Stimulated activated CD4-positive, alpha-beta T cell treated with anti-CD3 and anti-CD28 coated beads, TNF-alpha, amount 100 ng/mL, for 48 hours (primary cell): ENCODE results near the gene SLC35A2.

Source experiments
- DNase-seq, 3 donors: peaks; one replicate each; pipeline ENCODE4 v3.0.0-alpha.2; 2020; ENCODE audit warnings: low read depth in 3 of 3

Gene SLC35A2

DNA sequence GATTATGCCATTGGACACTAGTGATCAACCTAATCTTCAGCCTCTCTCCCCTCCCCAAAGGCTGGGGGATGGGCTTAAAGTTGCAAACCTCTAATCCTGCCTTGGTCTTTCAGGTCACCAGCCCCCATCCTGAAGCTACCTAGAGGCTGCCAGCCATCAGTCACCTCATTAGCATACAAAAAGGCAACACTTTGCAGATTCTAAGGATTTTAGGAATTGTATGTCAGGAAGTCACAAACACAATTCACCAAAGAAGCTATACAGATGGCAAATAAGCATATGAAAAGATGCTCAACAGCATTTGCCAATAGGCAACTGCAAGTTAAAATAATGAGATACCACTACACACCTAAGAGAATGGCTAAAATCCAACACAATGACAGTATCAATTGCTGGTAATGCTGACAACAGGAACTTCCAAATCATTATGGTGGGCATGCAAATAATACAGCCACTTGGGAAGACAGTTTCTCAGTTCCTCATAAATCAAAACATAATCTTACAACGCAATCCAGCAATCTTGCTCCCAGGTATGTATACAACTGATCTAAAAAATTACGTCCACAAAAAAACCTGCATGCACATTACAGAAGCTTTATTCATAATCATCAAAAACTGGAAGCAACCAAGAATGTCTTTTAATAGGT, 16.4 kb upstream of the SLC35A2 start:
- DNase-seq, result no peak

DNA sequence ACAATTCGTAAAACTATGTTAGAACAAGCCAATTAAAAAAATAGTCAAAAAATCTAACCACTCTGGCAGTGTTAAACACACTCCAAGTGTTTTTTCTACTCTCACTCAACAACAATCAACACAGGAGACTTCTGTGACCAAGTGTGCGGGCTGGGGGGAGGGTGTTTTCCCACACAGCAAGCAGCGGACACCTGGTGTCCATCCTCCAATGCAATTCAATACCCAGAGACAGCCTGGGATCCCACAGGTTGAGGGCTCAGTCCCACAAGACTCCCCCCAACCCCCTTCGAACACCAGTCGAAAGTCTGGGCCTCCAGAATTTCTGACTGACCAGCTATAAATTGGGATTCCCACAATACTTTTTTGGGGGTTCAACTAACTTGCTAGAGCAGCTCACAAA, 15.7 kb upstream of the SLC35A2 start:
- DNase-seq, result no peak

DNA sequence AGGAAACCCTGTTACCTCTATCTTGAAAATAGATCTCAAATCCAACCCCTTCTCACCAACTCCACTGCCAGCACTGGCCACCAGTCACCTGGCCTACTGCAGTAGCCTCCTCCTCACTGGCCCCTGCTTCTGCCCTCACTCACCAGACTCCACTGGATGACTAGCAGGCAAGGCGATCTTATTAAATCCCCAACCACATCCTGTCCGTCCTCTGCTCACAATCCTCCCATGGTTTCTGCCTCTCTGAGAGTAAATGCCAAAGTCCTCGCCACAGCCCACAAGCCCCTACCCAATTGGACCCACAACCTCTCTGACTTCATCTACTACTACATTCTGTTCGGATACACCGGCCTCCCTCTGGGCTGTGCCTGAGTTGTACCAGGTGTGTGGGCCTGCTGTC, 12.8 kb upstream of the SLC35A2 start:
- DNase-seq, result no peak

GRCh38 chrX:48923771-48924170, 12.3 kb upstream of the SLC35A2 start:
- DNase-seq, result no peak

DNA sequence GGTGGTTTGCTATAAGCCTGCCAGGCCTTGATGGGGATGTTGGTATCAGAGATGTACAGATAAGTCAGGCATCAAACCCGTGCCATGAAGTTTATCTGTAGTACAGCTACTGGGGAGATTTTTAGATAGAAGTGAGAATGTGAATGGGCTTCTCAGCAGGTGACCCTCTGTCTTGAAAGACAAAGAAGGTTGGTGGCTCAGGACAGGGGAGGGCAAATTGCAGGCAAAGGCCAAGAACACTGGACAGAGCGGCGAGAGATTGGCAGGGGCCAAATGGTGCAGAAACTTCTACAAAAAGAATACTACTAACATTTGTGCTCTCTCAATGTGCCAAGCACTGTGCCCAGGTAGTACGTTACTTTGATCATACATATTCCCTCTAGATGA, 9.3 kb upstream of the SLC35A2 start:
- no peak for DNase-seq

DNA sequence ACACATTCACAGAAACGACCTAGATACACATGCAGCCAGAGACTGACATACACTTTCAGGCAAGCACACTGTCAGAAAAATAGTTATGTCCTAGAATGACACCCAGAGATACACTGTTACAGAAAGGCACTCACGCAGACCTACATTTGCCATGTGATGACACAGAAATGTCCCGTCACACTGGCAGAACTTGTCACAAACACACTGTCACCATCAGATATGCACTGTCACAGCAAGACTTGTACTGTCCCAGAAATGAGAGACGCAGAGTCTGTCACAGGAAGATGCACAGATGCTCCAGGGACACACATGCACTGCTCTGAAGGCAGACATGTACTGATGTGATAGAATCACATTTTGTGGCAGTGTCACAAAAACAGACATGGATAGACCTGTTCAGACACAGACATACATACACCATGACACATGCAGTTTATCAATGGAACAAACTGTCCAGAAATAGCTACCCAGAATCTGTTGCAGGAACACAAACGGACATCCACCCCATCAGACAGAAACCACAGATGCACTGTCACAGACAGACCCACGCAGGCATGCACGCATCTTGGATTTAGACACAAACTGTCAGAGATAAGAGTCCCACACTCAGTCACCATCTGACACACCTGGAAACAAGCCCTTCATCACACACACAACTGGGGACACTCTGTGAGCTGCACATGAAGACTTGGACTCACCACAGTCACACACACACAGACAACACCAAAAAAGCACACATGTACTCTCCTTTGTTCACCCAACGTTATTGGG, 8.7 kb upstream of the SLC35A2 start:
- DNase-seq, result no peak

GRCh38 chrX:48919360-48919841, 8.0 kb upstream of the SLC35A2 start:
- peak in 1 of 3 donors; percentile 34 for DNase-seq

DNA sequence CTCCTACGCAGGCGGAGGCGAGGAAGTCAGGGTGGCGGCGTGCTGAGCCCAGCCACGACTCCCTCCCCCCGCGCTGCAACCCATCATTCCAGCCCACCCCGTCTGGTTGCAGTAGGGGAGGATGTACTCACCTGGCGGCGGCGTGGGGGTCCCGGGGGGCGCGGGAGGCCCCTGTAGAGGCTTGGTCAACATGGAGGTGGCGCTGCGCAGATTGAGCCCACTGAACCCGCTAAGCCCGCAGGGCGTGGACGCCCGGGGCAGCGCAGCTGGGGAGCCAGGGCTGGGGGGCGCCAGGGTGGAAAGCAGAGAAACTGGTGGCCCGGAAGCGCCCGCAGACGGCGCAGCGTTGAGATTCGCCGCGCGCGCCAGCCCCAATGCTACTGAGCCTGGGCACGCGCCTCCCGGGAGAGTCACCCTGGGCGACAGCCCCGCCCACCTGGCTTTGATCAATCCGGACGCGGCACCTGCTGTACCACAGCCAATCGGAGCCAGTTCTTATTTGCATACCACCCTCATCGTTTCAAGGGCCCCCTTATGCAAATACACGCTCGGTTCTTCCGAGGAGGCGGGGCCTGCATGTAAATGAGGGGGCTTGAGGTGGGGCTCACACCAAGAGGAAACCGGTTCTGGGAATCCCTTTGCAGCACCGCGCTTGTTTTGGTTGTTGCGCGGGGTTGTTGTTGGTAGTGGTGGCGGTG, 7.3 kb upstream of the SLC35A2 start, which contains the start of gene PIM2:
PIM2 (minus strand) TSS at position 382 of the 698 bp plus-strand sequence; CDS start at position 192, 190 bp downstream.
- peak; percentile 76 to 87 (median 77) for DNase-seq

DNA sequence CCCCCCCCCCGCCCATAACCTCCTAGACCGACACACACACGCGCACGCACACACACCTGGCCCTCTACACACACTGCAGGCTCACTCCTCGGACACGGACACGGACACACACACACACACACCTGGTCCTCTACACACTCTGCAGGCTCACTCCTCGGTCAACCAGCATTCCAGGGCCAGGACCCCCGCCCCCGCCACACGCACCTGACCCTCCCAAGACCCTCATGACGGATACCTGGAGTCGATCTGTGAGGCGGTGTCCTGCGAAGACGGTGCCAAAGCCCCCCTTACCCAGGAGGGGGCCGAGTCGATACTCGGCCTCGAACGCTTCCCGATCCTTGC, 6.8 kb upstream of the SLC35A2 start:
- no peak for DNase-seq

GRCh38 chrX:48917139-48918001, 5.9 kb upstream of the SLC35A2 start:
- peak; percentile 70 to 82 (median 73) for DNase-seq

- DNase-seq, result no peak
Observed at GRCh38 chrX:48914593-48915493, 3.4 kb upstream of the SLC35A2 start.

GRCh38 chrX:48913605-48914366, 2.3 kb upstream of the SLC35A2 start:
- no peak for DNase-seq

DNA sequence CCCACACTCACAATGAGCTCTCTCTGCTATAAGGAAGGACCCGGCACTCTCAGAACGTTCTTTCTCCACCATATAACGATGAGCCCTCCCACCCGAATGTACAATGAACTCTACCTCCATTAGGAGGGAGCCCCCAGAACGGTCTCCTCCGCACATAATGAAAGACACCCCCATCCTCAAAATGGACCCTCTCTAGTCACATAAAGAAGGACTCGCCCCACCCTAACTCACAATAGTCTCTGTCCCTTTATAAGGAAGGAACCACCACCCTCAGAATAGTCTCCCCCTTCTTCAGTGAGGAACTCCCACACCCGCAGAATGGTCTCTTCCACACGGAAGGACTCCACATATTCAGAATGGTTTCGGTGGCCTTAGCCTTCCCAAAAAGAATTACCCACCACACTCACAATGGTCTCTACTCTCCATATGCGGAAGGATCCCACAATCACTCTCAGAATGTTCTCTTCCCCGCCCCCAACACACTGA, 477 bp downstream of the SLC35A2 start:
- DNase-seq, result no peak

GRCh38 chrX:48909703-48910294, 1.6 kb downstream of the SLC35A2 start:
- no peak for DNase-seq

- DNase-seq, result no peak
Observed at GRCh38 chrX:48908600-48908999, 2.8 kb downstream of the SLC35A2 start.

GRCh38 chrX:48905090-48905790, 6.2 kb downstream of the SLC35A2 start:
- no peak for DNase-seq

GRCh38 chrX:48904626-48905025, 6.8 kb downstream of the SLC35A2 start:
- no peak for DNase-seq

DNA sequence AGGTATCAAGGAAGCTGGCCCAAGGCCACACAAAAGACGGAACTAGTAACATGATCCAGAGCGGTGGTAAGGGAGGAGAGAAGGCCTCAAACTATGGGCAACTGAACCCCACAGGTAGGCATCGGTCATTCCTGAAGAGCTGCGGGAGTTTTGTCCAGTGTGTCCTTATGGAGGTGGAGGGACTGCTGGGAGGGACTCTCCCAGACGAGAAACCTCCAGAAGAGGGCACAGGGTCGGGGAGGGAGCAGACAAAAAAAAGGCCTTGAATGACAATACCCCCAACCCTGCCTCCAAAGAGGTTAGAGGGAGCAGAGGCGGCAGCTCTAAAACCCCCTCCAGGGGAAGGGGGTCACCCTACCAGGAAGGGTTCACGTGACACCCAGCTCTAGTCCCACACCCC, 7.3 kb downstream of the SLC35A2 start:
- DNase-seq, result no peak

GRCh38 chrX:48903290-48903689, 8.2 kb downstream of the SLC35A2 start:
- no peak for DNase-seq
